K562 (cell line): ENCODE measurements around the gene WDR27. TPM values are rescaled to one million over a fixed set of nuclear protein-coding genes. Genes with fewer than 3 reads are reported as not detected.

Experiments used
- ELF2 ChIP-seq: fragments of 250-450 bp; sonication (Bioruptor Pico); IDR thresholded peaks from 2 replicates; pipeline ENCODE4 v1.5.0; 2021; ENCODE audit warnings: mild to moderate bottlenecking
- HDAC8 ChIP-seq: fragments of 450-650 bp; IDR thresholded peaks from 2 replicates; pipeline ENCODE4 v1.6.1; 2016; ENCODE audit warnings: mild to moderate bottlenecking, missing genetic modification characterization, moderate library complexity, missing compliant biosample characterization
- HIVEP1 ChIP-seq: fragments of 250-450 bp; sonication (Bioruptor Pico); IDR thresholded peaks from 2 replicates; pipeline ENCODE4 v1.4.0; 2020; ENCODE audit warnings: mild to moderate bottlenecking
- MCM2 ChIP-seq: fragments of 450-650 bp; IDR thresholded peaks from 2 replicates; pipeline ENCODE4 v1.6.1; 2017; ENCODE audit warnings: low read depth, mild to moderate bottlenecking
- MTA1 ChIP-seq: fragments of 450-650 bp; IDR thresholded peaks from 2 replicates; pipeline ENCODE4 v1.6.1; 2017; ENCODE audit warnings: borderline replicate concordance
- RAD51 ChIP-seq: fragments of 450-650 bp; IDR thresholded peaks from 2 replicates; pipeline ENCODE4 v1.7.1; 2016; ENCODE audit warnings: low read depth, mild to moderate bottlenecking, borderline replicate concordance
- THRAP3 ChIP-seq: fragments of 450-650 bp; IDR thresholded peaks from 2 replicates; pipeline ENCODE4 v1.6.1; 2016; ENCODE audit warnings: mild to moderate bottlenecking, inconsistent platforms, borderline replicate concordance
- ZBTB17 ChIP-seq: fragments of 450-650 bp; formaldehyde crosslinking; IDR thresholded peaks from 2 replicates; pipeline ENCODE4 v1.4.0; 2020; ENCODE audit warnings: mild to moderate bottlenecking
- ZBTB26 ChIP-seq: fragments of 450-650 bp; formaldehyde crosslinking; IDR thresholded peaks from 2 replicates; pipeline ENCODE4 v1.4.0; 2022; ENCODE audit warnings: missing genetic modification characterization
- ZBTB40 ChIP-seq, 2 experiments: fragments of 450-650 bp in 1 of 2; sonication (generic) in 1 of 2; formaldehyde crosslinking in 1 of 2; IDR thresholded peaks; 2 replicates each; pipeline versions ENCODE4 v1.7.1 to v1.9.0; 2016 to 2022; ENCODE audit warnings: inconsistent platforms in 1 of 2, mild to moderate bottlenecking in 1 of 2, missing genetic modification reagents in 1 of 2
- ZKSCAN1 ChIP-seq: fragments of 150-350 bp; IDR thresholded peaks from 2 replicates; pipeline ENCODE4 v1.6.1; 2016; ENCODE audit warnings: low read depth, low read length
- ZNF431 ChIP-seq: sonication (generic); formaldehyde crosslinking; IDR thresholded peaks from 2 replicates; pipeline ENCODE4 v1.8.0; 2022; ENCODE audit warnings: mild to moderate bottlenecking, missing genetic modification reagents
- ZNF561 ChIP-seq: fragments of 450-650 bp; formaldehyde crosslinking; conservative IDR thresholded peaks from 2 replicates; pipeline ENCODE4 v1.4.0; 2020; ENCODE audit warnings: mild to moderate bottlenecking, moderate library complexity
- ZNF707 ChIP-seq: fragments of 250-450 bp; sonication (Bioruptor Pico); conservative IDR thresholded peaks from 2 replicates; pipeline ENCODE4 v1.8.0; 2022; ENCODE audit warnings: inconsistent platforms, mild to moderate bottlenecking, moderate library complexity
- polyA plus RNA-seq, 8 experiments: library from polyadenylated mRNA; depleted of rRNA in 4 of 8; stranded (reverse) in 5 of 8; unstranded in 3 of 8; fragments of >200 nt; fragmentation: Nextera tagmentation in 2 of 8; fragmentation: Illumina TruSeq in 1 of 8; extraction: Ambion mirVana in 2 of 8; extraction: Trizol in 1 of 8; gene quantifications; 2 replicates each; pipeline versions ENCODE4 v1.2.1 to v1.2.3, GENCODE V29; 2011 to 2014; ENCODE audit warnings: inconsistent platforms in 1 of 8, missing spikeins in 1 of 8
- total RNA-seq, 7 experiments: library from RNA; depleted of rRNA in 6 of 7; stranded (reverse); fragments of >200 nt in 6 of 7; fragmentation: Illumina TruSeq in 2 of 7; extraction: Trizol in 2 of 7; gene quantifications; 2 replicates each; pipeline versions ENCODE4 v1.2.1 to v1.2.3, GENCODE V29; 2011 to 2021; ENCODE audit warnings: low replicate concordance in 1 of 7
- TF ChIP-seq, protein P1 (sequence below): fragments of 450-650 bp; formaldehyde crosslinking; IDR thresholded peaks from 2 replicates; pipeline ENCODE4 v1.4.0; 2022; ENCODE audit warnings: missing genetic modification characterization
- TF ChIP-seq, protein P2 (sequence below), 2 experiments: fragments of 250-450 bp in 1 of 2; fragments of 450-650 bp in 1 of 2; sonication (Bioruptor Pico) in 1 of 2; IDR thresholded peaks; 2 replicates each; pipeline versions ENCODE4 v1.6.1 to v1.8.0; 2016 to 2021; ENCODE audit warnings: mild to moderate bottlenecking in 2 of 2, moderate library complexity in 2 of 2, missing compliant biosample characterization in 1 of 2, missing genetic modification characterization in 1 of 2

WDR27 gene
- total and polyA plus RNA-seq, 9 of the 15 experiments (the other 6 are each of a cell fraction or from before 2014, with no cell fraction given), result 4.3 to 77.2 (median 22.7) TPM

DNA sequence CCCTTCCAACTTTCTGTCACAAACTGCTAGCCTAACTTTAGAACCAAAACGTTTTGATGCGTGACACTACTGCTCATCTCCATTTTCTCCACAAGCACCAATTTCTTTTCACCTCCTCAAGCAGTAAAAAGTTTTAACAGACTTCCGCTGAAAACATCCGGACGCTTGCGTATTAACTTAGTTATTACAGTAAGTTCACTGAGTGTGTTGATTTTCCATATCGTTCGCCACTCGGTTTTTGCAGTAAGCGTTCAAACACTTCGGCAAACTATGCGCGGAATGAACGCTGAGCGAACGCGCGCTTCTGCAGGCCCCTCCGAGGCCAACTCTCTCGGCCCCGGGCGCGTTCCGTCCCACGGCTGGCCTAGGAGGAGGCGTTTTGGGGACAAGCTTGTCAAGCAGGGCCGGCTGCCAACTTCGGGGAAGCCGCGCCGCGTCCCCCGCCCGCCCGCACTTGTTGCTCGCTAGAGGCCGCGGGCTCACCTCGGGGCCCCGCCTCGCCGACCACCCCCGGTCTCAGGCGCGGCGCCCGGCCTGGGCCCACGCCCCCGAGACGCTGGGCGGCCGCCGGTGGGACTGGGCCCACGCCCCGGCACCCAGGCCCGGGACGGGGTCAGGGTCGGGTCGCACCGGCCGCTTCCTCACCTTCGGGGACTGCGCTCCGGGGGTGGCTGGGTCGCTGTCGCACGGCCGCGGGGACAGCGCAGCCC lies 21.5 kb upstream of the WDR27 start (continued):
- TF ChIP-seq, protein P1, sequence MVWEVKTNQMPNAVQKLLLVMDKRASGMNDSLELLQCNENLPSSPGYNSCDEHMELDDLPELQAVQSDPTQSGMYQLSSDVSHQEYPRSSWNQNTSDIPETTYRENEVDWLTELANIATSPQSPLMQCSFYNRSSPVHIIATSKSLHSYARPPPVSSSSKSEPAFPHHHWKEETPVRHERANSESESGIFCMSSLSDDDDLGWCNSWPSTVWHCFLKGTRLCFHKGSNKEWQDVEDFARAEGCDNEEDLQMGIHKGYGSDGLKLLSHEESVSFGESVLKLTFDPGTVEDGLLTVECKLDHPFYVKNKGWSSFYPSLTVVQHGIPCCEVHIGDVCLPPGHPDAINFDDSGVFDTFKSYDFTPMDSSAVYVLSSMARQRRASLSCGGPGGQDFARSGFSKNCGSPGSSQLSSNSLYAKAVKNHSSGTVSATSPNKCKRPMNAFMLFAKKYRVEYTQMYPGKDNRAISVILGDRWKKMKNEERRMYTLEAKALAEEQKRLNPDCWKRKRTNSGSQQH (CRISPR knock-in tag), result no peak
- TF ChIP-seq ZKSCAN1 (no peak), RAD51 (no peak), HDAC8 (no peak), ZBTB26 (CRISPR knock-in tag) (no peak), ELF2 (CRISPR knock-in tag) (no peak), ZBTB17 (no peak), MTA1 (no peak), THRAP3 (no peak), ZNF561 (CRISPR knock-in tag) (no peak), MCM2 (no peak), ZNF431 (CRISPR knock-in tag) (no peak), ZBTB40 (IDR thresholded peaks at IDR 0.05) (peak; percentile 60), ZBTB40 (CRISPR knock-in tag; IDR thresholded peaks at IDR 0.05) (no peak), HIVEP1 (CRISPR knock-in tag) (no peak), ZNF707 (no peak)
- TF ChIP-seq, protein P2, sequence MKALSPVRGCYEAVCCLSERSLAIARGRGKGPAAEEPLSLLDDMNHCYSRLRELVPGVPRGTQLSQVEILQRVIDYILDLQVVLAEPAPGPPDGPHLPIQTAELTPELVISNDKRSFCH (CRISPR knock-in tag; IDR thresholded peaks at IDR 0.05), result no peak
- TF ChIP-seq, protein P2 (tag; IDR thresholded peaks at IDR 0.05), result no peak
